Measurements from ENCODE around the gene ATXN10. TPM values are rescaled to one million over a fixed set of nuclear protein-coding genes. Genes with fewer than 3 reads are reported as not detected.

The ATXN10 gene
- total and polyA plus RNA-seq, 2 of the 13 experiments (the other 11 are each of a cell fraction or from before 2014, with no cell fraction given): 60.1 to 194 TPM

DNA sequence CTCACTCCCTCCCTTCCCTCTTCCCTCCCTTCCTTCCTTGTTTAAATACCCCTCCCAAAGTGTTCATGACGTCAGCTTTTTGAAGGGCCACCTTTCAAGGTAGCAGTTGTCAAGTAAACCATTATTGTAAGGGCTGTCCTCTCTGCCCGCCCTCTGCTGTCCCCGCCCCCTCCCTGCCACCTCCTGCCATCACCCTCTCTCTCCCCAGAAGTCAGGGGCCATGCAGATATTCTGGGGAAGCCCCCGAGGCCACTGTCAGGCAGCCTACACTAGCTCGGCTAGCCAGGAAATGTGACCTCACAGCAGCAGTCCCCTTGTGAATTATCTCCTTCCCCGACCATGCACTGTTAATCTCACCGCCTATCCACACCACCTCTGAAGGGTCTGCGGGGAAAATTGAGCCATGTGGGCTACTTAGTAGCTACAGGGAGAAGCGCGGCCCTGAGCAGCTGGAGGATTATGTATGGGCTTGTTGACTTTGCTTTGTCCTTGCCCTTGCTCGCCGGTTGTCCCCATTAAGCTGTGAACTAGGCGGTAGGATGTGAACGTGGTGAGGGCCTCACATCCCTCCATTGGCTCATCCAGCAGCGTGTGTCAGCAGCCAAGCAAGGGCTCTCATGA is 42.1 kb upstream of the ATXN10 start (continued):
- TF ChIP-seq, protein P1, sequence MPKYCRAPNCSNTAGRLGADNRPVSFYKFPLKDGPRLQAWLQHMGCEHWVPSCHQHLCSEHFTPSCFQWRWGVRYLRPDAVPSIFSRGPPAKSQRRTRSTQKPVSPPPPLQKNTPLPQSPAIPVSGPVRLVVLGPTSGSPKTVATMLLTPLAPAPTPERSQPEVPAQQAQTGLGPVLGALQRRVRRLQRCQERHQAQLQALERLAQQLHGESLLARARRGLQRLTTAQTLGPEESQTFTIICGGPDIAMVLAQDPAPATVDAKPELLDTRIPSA (CRISPR knock-in tag; IDR thresholded peaks at IDR 0.05; ENCODE audit: borderline replicate concordance): no peak
- TF ChIP-seq TEAD3 (CRISPR knock-in tag; optimal IDR thresholded peaks at IDR 0.05; ENCODE audit: borderline replicate concordance) (peak; percentile 53), MAFG (CRISPR knock-in tag; IDR thresholded peaks at IDR 0.05) (no peak), NR2F6 (IDR thresholded peaks at IDR 0.05) (no peak; the same call in 1 of the 2 replicates), NR2F6 (CRISPR knock-in tag; IDR thresholded peaks at IDR 0.05) (peak; percentile 47; the same call in 1 of the 2 replicates), HNF4G (IDR thresholded peaks at IDR 0.05; ENCODE audit: borderline replicate concordance, low read depth, low read length) (no peak), HNF4G (CRISPR knock-in tag; IDR thresholded peaks at IDR 0.05; ENCODE audit: borderline replicate concordance, low read depth) (no peak), GTF2F1 (IDR thresholded peaks at IDR 0.05; ENCODE audit: low read length) (no peak), ZFX (CRISPR knock-in tag; IDR thresholded peaks at IDR 0.05; ENCODE audit: low read depth) (peak; percentile 85), CEBPB (IDR thresholded peaks at IDR 0.05; ENCODE audit: borderline replicate concordance, low read depth, low read length) (no peak), GATAD2A (CRISPR knock-in tag; IDR thresholded peaks at IDR 0.05) (peak; percentile 76; the same call in 1 of the 2 replicates), ZNF296 (CRISPR knock-in tag; conservative IDR thresholded peaks at IDR 0.05) (no peak), ZC3H4 (CRISPR knock-in tag; IDR thresholded peaks at IDR 0.05; ENCODE audit: borderline replicate concordance) (no peak), SAP130 (CRISPR knock-in tag; IDR thresholded peaks at IDR 0.05; ENCODE audit: low read depth) (peak; percentile 74), KLF16 (CRISPR knock-in tag; IDR thresholded peaks at IDR 0.05) (0 out of 4 replicates have a peak, but pooled peaks of 1 of the 2 experiments have one; percentile 31), MEF2D (CRISPR knock-in tag; IDR thresholded peaks at IDR 0.05) (0 out of 2 replicates have a peak, but pooled peaks have one; percentile 37), ZNF629 (CRISPR knock-in tag; conservative IDR thresholded peaks at IDR 0.05) (no peak; the same call in 1 of the 2 replicates), ZNF788 (CRISPR knock-in tag; IDR thresholded peaks at IDR 0.05; ENCODE audit: borderline replicate concordance) (0 out of 2 replicates have a peak, but pooled peaks have one; percentile 37), KLF9 (CRISPR knock-in tag; IDR thresholded peaks at IDR 0.05; ENCODE audit: low read depth) (no peak)
- TF ChIP-seq, protein P2, sequence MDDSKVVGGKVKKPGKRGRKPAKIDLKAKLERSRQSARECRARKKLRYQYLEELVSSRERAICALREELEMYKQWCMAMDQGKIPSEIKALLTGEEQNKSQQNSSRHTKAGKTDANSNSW (CRISPR knock-in tag; IDR thresholded peaks at IDR 0.05; ENCODE audit: borderline replicate concordance): no peak
- TF ChIP-seq, protein P3, sequence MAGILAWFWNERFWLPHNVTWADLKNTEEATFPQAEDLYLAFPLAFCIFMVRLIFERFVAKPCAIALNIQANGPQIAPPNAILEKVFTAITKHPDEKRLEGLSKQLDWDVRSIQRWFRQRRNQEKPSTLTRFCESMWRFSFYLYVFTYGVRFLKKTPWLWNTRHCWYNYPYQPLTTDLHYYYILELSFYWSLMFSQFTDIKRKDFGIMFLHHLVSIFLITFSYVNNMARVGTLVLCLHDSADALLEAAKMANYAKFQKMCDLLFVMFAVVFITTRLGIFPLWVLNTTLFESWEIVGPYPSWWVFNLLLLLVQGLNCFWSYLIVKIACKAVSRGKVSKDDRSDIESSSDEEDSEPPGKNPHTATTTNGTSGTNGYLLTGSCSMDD (CRISPR knock-in tag; IDR thresholded peaks at IDR 0.05): no peak
- TF ChIP-seq, protein P4, sequence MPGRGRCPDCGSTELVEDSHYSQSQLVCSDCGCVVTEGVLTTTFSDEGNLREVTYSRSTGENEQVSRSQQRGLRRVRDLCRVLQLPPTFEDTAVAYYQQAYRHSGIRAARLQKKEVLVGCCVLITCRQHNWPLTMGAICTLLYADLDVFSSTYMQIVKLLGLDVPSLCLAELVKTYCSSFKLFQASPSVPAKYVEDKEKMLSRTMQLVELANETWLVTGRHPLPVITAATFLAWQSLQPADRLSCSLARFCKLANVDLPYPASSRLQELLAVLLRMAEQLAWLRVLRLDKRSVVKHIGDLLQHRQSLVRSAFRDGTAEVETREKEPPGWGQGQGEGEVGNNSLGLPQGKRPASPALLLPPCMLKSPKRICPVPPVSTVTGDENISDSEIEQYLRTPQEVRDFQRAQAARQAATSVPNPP (CRISPR knock-in tag; IDR thresholded peaks at IDR 0.05): no peak
- TF ChIP-seq, protein P5, sequence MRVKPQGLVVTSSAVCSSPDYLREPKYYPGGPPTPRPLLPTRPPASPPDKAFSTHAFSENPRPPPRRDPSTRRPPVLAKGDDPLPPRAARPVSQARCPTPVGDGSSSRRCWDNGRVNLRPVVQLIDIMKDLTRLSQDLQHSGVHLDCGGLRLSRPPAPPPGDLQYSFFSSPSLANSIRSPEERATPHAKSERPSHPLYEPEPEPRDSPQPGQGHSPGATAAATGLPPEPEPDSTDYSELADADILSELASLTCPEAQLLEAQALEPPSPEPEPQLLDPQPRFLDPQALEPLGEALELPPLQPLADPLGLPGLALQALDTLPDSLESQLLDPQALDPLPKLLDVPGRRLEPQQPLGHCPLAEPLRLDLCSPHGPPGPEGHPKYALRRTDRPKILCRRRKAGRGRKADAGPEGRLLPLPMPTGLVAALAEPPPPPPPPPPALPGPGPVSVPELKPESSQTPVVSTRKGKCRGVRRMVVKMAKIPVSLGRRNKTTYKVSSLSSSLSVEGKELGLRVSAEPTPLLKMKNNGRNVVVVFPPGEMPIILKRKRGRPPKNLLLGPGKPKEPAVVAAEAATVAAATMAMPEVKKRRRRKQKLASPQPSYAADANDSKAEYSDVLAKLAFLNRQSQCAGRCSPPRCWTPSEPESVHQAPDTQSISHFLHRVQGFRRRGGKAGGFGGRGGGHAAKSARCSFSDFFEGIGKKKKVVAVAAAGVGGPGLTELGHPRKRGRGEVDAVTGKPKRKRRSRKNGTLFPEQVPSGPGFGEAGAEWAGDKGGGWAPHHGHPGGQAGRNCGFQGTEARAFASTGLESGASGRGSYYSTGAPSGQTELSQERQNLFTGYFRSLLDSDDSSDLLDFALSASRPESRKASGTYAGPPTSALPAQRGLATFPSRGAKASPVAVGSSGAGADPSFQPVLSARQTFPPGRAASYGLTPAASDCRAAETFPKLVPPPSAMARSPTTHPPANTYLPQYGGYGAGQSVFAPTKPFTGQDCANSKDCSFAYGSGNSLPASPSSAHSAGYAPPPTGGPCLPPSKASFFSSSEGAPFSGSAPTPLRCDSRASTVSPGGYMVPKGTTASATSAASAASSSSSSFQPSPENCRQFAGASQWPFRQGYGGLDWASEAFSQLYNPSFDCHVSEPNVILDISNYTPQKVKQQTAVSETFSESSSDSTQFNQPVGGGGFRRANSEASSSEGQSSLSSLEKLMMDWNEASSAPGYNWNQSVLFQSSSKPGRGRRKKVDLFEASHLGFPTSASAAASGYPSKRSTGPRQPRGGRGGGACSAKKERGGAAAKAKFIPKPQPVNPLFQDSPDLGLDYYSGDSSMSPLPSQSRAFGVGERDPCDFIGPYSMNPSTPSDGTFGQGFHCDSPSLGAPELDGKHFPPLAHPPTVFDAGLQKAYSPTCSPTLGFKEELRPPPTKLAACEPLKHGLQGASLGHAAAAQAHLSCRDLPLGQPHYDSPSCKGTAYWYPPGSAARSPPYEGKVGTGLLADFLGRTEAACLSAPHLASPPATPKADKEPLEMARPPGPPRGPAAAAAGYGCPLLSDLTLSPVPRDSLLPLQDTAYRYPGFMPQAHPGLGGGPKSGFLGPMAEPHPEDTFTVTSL (CRISPR knock-in tag; IDR thresholded peaks at IDR 0.05; ENCODE audit: borderline replicate concordance): 0 out of 2 replicates have a peak, but pooled peaks have one; percentile 24

All from HepG2 (cell line).